T-helper 17 cell (primary cell): ENCODE results near the gene WWOX. TPM values are rescaled to one million over a fixed set of nuclear protein-coding genes. Genes with fewer than 3 reads are reported as not detected.

Experiments used
- ATAC-seq: fragments of 150-1000 bp; cut with Tn5 transposase; 2 replicates; pipeline ENCODE4 v1.10.0; 2021; ENCODE audit warnings: mild to moderate bottlenecking, moderate library complexity
- DNase-seq, 3 donors: peaks; one replicate each; pipeline versions ENCODE4 v3.0.0 to v3.0.0-alpha.2; 2020 to 2021
- H3K9me3 ChIP-seq: one replicate; pipeline ENCODE4 v1.7.0; 2013; ENCODE audit warnings: low read length, mild to moderate bottlenecking; ENCODE audit not compliant: control insufficient read depth, poor library complexity, severe bottlenecking
- H3K27ac Mint-ChIP-seq: one replicate; pipeline ENCODE4 v1.8.0; 2022; ENCODE audit warnings: mild to moderate bottlenecking, moderate library complexity, mixed read lengths
- H3K27me3 Mint-ChIP-seq: one replicate; pipeline ENCODE4 v1.8.0; 2022; ENCODE audit warnings: mixed read lengths
- H3K36me3 Mint-ChIP-seq: one replicate; pipeline ENCODE4 v1.8.0; 2022; ENCODE audit warnings: low read depth, mixed read lengths
- H3K4me1 Mint-ChIP-seq: one replicate; pipeline ENCODE4 v1.8.0; 2022; ENCODE audit warnings: mild to moderate bottlenecking, mixed read lengths
- H3K4me3 Mint-ChIP-seq: one replicate; pipeline ENCODE4 v1.8.0; 2022; ENCODE audit warnings: mild to moderate bottlenecking, moderate library complexity, mixed read lengths
- total RNA-seq, 4 donors: library from RNA in 2 of 4; stranded (reverse) in 2 of 4; gene quantifications; one replicate each; pipeline ENCODE4 v1.2.3 and lab custom pipeline; 2022 to 2026

The WWOX gene
- total RNA-seq, 2 donors from 2014 or later = 26.8 to 29.7 TPM

DNA sequence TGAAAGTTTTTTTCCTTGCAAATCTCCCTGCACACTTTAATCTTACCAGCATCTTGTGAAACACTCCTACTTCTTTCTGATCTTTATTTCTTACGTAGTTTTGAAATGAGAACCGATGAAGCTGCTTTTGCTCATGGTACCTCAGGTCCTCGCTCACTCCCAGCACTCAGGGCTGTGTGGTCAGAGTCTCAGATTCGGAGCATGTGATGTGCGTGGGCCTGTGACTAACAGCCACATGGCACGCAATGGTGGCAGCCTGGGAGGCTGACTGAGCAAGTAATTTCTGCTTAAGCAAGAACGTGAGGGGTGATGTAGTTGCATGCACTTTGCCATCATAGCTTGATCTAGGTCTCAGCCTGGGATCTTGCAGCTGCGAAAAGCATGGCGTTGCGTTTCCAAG, 876.8 kb downstream of the WWOX start:
- H3K4me3 Mint-ChIP-seq = no peak overlapping the region
- no peak overlapping the region for H3K27ac Mint-ChIP-seq
- H3K36me3 Mint-ChIP-seq = no peaks in the 10 kb centered on the region
- DNase-seq = no peak
- H3K27me3 Mint-ChIP-seq = no peaks in the 10 kb centered on the region
- peaks cover 5% of the 10 kb centered on the region for H3K4me1 Mint-ChIP-seq
- ATAC-seq = no peak
- no peaks in the 10 kb centered on the region for H3K9me3 ChIP-seq

DNA sequence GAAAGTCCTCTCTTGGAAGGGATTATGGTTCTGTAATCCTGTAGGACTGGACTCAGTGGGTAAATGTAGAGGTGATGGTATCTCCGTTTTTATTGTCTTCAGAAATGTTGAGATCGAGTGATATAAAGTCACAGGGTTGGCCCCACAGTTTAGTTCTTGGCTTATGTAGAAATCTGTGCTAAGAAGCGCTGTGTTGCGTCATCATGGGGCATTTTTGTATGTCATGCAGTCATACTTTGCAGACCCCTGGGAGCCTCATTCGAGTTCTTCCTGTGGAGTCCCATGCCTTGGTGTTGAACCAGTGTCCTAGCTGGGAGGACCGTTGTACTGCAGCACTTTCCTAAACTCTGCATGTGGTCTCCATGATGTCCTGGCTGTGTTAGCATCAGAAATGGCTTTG, 881.4 kb downstream of the WWOX start:
- Mint-ChIP-seq H3K27ac (no peak overlapping the region), H3K36me3 (no peaks in the 10 kb centered on the region), H3K27me3 (no peaks in the 10 kb centered on the region), H3K4me3 (no peak overlapping the region), H3K4me1 (peaks cover 3% of the 10 kb centered on the region)
- DNase-seq = no peak
- ATAC-seq = no peak
- no peaks in the 10 kb centered on the region for H3K9me3 ChIP-seq

DNA sequence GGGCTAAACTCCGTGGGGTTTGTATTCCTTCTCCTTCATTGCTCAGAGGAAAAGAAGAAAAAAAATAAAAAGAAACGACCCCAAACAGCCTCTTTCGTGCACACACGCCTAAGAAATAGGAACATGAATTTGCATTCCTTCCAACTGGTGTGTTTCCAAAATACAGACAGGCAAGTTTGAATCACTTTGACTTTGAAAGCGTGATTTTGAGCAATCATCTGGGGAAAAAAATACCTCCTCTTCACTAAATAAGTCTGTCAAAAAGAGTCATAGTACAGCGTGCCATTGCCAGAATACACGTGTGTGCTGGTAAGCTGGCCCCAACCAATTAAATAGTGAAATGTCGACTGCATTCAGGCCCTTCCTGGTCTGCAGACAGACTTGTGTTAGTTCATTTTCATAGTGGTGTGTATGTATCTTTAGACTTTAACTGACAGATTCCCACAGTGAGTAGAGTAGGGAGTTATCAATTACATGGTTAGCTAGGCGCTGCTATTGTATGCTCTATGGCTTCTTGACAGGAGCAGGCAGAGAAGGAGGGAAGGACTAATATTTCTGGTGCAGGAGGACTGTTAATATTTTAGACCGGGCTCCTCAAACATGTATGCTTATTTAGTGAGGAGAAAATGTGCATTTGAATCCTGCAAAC, 882.8 kb downstream of the WWOX start:
- H3K36me3 Mint-ChIP-seq = no peaks in the 10 kb centered on the region
- ATAC-seq (no peak), DNase-seq (no peak)
- no peak overlapping the region for H3K4me3 Mint-ChIP-seq
- H3K27ac Mint-ChIP-seq = no peak overlapping the region
- H3K9me3 ChIP-seq = no peaks in the 10 kb centered on the region
- peaks cover 3% of the 10 kb centered on the region for H3K4me1 Mint-ChIP-seq
- no peaks in the 10 kb centered on the region for H3K27me3 Mint-ChIP-seq

DNA sequence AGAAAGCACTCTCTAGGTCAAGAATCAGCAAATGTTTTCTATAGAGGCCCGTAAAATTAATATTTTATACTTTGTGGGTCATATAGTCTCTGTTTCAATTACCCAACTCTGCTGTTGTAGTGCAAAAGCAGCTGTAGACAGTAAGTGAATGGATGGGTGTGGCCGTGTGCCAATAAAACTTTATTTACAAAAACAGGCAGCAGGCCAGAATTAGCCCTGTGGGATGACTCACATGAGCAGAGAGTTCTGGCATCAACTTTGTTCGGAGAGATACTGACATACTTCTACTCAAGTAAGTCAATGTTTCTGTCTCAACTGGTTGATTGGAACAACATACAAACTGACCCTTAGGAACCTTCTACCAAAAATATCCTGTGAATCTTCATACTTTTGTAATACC, 884.9 kb downstream of the WWOX start:
- Mint-ChIP-seq H3K27ac (no peak overlapping the region), H3K4me1 (peaks cover under 1% of the 10 kb centered on the region), H3K4me3 (no peak overlapping the region), H3K27me3 (no peaks in the 10 kb centered on the region), H3K36me3 (no peaks in the 10 kb centered on the region)
- H3K9me3 ChIP-seq = no peaks in the 10 kb centered on the region
- no peak for DNase-seq
- ATAC-seq = no peak

DNA sequence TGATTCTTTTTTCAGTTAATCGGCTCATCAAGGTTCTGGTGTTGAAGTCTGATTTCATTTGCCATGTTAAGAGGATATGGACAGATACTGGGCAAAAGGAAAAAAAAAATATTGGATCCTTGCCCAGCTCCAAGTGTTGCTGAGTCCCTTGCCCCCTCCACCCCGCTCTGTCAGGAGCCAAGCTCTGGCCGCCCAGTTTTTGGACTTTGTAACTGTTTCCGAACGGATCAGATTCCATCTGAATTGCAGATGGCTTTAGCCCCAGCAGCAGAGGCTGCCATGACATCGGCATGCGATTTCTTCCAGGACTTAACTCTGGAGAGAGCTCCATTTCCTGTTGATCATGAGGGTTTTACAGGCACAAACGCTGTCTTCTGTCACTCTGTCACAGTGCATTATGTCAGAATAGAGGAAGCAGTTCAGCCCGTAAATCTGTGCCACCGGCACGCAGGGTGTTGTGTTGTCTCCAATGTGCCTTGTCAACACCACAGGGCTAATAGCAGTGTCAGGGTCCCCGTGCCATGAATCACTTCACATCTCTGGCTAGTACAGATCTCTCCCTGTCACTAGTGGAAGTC, 885.5 kb downstream of the WWOX start:
- no peak for ATAC-seq
- Mint-ChIP-seq H3K27ac (no peak overlapping the region), H3K36me3 (no peaks in the 10 kb centered on the region), H3K4me1 (peaks cover 4% of the 10 kb centered on the region), H3K27me3 (no peaks in the 10 kb centered on the region), H3K4me3 (no peak overlapping the region)
- no peaks in the 10 kb centered on the region for H3K9me3 ChIP-seq
- DNase-seq = no peak

DNA sequence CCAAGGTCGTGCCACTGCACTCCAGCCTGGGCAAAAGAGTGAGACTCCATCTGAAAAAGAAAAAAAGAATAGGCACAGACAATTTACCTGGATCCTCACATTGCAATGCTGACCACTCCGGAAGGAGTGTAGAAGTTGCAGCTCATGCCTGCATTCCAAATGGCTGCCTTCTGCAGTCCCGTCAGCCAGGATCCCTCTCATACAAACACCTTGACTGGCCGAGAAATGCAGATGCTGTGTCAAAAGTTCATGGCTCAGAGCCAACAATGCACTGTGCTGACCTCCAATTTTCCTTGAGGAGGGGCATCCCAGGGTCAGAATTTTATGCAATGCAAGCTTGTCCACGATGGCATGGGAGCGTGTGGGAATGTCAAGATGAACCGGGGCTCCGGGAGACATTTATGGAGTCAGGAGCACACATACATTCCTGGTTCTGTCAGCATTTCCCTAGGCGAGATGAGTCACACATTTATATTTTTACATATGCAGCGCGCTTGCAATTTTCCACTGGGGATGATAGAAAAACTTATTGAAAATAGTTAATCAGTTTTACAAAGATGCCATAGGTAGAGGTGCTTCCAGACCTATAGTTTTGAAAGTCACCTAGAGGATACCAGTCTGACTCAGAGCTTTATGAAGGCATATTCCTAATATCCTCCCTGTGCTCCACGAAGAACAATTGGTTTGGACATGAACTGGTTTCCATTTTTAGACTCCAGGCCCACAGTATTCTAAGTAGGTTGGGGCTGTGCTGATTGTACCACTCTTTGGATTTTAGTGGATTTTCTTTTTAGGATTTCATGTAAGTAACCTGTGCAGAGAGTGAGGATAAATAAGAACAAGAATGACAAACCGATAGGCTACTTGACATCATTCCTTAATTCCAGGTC, 886.5 kb downstream of the WWOX start:
- H3K9me3 ChIP-seq = no peaks in the 10 kb centered on the region
- ATAC-seq = no peak
- Mint-ChIP-seq H3K27me3 (no peaks in the 10 kb centered on the region), H3K4me1 (peaks cover 6% of the 10 kb centered on the region), H3K27ac (no peak overlapping the region), H3K4me3 (no peak overlapping the region), H3K36me3 (no peaks in the 10 kb centered on the region)
- no peak for DNase-seq

DNA sequence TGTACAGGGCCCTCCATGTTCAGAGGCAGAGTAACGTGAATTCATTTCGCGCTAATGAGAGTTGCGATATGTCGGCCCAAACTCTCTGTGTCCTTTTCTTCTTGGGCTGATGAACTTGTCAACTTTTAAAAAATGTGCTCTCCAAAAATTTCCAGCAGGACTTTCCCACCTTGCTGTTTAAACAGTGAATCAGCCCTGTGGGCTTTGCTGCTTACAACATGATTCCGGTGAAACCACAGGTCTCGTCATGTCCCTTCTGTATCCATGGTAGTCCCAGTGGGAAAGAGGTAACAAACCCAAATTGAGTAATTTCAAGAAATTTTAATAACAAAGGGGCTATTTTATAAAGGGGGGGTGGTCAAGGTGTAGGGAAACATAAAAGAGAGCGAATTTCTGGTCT, 888.2 kb downstream of the WWOX start:
- no peak for ATAC-seq
- H3K9me3 ChIP-seq = no peaks in the 10 kb centered on the region
- H3K27me3 Mint-ChIP-seq = no peaks in the 10 kb centered on the region
- no peak overlapping the region for H3K4me3 Mint-ChIP-seq
- H3K4me1 Mint-ChIP-seq = peaks cover 6% of the 10 kb centered on the region
- DNase-seq = no peak
- no peaks in the 10 kb centered on the region for H3K36me3 Mint-ChIP-seq
- no peak overlapping the region for H3K27ac Mint-ChIP-seq

DNA sequence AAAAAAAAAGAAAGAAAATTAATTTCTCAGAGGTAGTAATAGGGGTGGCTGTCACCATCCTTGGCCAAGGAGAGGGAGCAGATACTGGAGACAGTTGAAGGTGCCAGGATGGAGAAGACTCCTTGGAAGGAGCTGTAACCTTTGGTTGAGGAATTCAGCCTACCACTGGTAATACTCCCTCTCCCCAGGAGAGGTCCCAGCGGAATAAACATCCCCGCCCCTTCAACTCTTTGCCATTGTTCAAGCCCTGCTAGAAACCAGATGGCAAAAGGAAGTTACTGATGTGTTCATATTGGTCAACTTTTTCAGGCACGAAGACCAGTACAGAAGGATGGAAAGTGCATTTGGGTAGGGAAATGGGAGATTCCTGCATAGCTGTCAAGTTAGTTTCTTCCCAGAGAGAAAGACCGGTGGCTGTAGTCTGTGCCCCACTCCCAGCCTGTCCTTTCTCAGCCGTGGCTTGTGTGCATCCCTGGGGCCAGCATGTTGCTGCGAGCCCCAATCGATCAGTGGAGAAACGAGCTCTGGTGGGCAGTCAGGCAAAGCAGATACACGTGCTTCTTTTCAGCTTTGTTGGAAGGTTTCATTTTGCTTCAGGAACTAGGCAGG, 889.0 kb downstream of the WWOX start:
- no peaks in the 10 kb centered on the region for H3K9me3 ChIP-seq
- ATAC-seq = no peak
- Mint-ChIP-seq H3K27ac (peak overlapping the region; percentile 27), H3K4me3 (no peak overlapping the region), H3K27me3 (no peaks in the 10 kb centered on the region), H3K4me1 (peaks cover 6% of the 10 kb centered on the region), H3K36me3 (no peaks in the 10 kb centered on the region)
- DNase-seq = no peak

DNA sequence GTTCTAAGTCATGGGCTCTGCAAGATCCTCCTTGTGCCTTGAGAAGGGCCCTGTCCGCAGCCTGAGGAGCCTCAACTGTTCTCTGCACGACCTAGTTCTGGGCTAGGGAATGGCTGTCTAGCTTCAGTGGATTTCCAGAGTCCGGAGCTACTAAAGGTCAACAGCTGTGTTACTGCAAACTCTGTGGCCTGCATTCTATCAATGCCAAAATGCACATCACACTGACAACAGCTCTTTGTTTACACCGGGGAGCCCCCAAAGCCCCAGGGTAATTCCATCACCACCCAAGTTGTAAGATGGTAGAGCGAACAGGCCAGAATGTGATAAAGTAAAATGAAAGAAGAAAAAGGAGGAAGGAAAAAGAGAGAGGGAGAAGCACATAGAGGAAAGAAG, 890.9 kb downstream of the WWOX start:
- H3K27me3 Mint-ChIP-seq = no peaks in the 10 kb centered on the region
- no peak for DNase-seq
- H3K4me1 Mint-ChIP-seq = peaks cover 6% of the 10 kb centered on the region
- no peaks in the 10 kb centered on the region for H3K36me3 Mint-ChIP-seq
- no peaks in the 10 kb centered on the region for H3K9me3 ChIP-seq
- H3K27ac Mint-ChIP-seq = peak overlapping the region; percentile 64
- no peak for ATAC-seq
- no peak overlapping the region for H3K4me3 Mint-ChIP-seq

DNA sequence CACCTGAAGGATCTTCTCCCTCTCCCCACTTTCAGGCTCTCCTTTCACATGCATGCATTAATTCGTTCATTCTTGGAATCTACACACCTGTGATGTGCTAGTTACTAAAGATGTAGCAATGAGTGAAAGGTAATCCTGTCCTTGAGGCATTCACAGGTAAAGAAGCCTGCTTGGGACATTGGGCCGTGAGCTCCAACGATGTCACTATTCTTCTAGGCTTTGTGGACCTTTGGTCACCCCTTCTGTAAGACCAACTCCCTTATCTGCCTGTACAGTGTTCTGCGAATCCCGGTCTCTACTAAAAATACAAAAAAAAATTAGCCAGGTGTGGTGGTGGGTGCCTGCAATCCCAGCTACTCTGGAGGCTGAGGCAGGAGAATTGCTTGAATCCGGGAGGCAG, 892.5 kb downstream of the WWOX start:
- ATAC-seq = no peak
- H3K9me3 ChIP-seq = no peaks in the 10 kb centered on the region
- peaks cover 10% of the 10 kb centered on the region for H3K4me1 Mint-ChIP-seq
- DNase-seq = no peak
- H3K27ac Mint-ChIP-seq = no peak overlapping the region
- no peaks in the 10 kb centered on the region for H3K27me3 Mint-ChIP-seq
- H3K4me3 Mint-ChIP-seq = no peak overlapping the region
- H3K36me3 Mint-ChIP-seq = no peaks in the 10 kb centered on the region

DNA sequence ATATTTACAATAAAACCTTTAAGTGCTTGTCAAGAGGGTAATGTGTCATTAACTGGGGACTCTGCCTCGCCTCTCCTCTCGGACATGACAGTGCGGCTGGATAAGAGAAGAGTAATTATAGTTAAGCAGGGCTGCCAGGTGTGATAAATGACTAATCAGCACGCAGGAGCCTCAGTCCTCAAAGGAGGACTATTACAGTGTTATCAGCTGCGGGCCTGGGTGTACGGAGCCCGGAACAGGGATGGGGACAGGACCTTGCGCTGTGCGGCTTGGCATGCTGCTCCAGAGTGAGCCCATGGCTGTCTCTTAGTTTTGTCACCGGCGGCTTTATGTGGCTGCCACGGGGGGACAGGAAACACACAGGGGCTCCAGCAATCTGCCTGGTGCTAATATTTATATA, 893.9 kb downstream of the WWOX start:
- Mint-ChIP-seq H3K27me3 (no peaks in the 10 kb centered on the region), H3K27ac (no peak overlapping the region), H3K36me3 (no peaks in the 10 kb centered on the region), H3K4me1 (peaks cover 11% of the 10 kb centered on the region), H3K4me3 (no peak overlapping the region)
- DNase-seq = no peak
- H3K9me3 ChIP-seq = no peaks in the 10 kb centered on the region
- ATAC-seq = no peak

DNA sequence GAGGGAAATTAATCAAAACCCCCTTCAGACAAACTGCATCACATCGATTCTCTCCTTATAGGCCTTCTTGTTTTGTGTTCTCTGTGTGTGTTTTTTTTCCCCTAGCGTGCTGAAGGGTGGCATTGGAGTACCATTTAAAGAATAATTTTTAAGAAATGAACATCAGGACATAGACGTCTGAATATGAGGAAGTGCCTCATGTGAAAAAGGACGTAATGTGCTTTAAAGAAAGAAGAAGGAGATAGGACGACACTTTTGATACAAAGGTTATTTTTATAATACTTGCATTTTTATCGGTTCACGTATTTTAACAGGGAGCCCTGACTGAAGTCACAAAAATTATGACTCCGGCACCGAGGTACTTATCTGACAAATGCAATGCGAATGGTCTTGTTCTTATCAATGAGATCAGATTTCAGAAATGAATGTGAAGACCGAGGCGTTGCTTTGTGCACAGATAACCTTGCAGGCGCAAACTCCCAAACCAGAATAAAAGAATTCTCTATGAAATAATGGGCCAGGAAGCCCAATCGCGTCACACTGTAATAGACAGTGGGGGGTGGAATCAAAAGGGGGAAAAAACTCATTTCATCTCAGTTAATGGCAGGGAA, 894.8 kb downstream of the WWOX start:
- Mint-ChIP-seq H3K27ac (no peak overlapping the region), H3K27me3 (no peaks in the 10 kb centered on the region), H3K4me1 (peaks cover 11% of the 10 kb centered on the region), H3K36me3 (no peaks in the 10 kb centered on the region), H3K4me3 (no peak overlapping the region)
- H3K9me3 ChIP-seq = no peaks in the 10 kb centered on the region
- no peak for DNase-seq
- ATAC-seq = no peak

DNA sequence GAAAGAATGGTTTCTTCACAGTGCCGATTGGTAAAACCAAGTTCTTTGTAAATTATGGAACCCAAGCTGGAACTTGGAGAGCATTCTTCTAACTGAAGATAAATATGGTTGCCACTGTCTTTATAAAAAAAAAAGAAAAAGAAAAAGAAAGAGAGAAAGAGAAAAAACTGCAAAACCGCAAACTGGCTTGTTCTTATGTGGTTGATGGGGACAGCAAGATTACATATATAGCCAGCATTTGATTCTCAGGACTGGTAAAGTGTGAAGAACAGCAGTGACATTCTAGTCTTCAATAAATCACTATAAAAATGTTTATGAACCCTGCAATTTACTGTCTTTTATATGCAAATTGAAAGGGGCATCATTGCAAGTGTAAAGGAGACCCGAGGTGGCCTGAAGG, 896.0 kb downstream of the WWOX start:
- no peak overlapping the region for H3K27ac Mint-ChIP-seq
- no peak for ATAC-seq
- H3K4me3 Mint-ChIP-seq = no peak overlapping the region
- no peak for DNase-seq
- H3K9me3 ChIP-seq = no peaks in the 10 kb centered on the region
- peaks cover 5% of the 10 kb centered on the region for H3K4me1 Mint-ChIP-seq
- no peaks in the 10 kb centered on the region for H3K27me3 Mint-ChIP-seq
- H3K36me3 Mint-ChIP-seq = no peaks in the 10 kb centered on the region
